OCI-LY3 (cell line): ENCODE results near the gene RPL32.

ENCODE experiments used
- H2AFZ ChIP-seq: fragments of 200-600, 300-600 bp; shearing (Covaris generic); 2 replicates; pipeline ENCODE4 v1.6.0; 2014; ENCODE audit warnings: antibody characterized with exemption, low read depth, low read length
- H3K27ac ChIP-seq: fragments of 200-600, 300-600 bp; sonication (generic); 2 replicates; pipeline ENCODE4 v1.5.1; 2014; ENCODE audit warnings: mild to moderate bottlenecking, low read length, moderate library complexity, mixed read lengths
- H3K27me3 ChIP-seq: fragments of 200-600, 300-600 bp; sonication (generic); 2 replicates; pipeline ENCODE4 v1.6.1; 2014; ENCODE audit warnings: low read depth, low read length, mixed read lengths
- H3K36me3 ChIP-seq: fragments of 200-600, 300-600 bp; sonication (generic); replicated peaks from 2 replicates; pipeline ENCODE3; 2014; ENCODE audit warnings: low read depth, low read length, mixed read lengths
- H3K4me1 ChIP-seq: fragments of 300-600, 200-600 bp; sonication (generic); 2 replicates; pipeline ENCODE4 v1.6.1; 2014; ENCODE audit warnings: low read length, mixed read lengths
- H3K4me2 ChIP-seq: fragments of 200-600, 300-600 bp; sonication (generic); 2 replicates; pipeline ENCODE4 v1.6.1; 2014; ENCODE audit warnings: low read length, mixed read lengths
- H3K4me3 ChIP-seq: fragments of 300-600, 200-600 bp; sonication (generic); 2 replicates; pipeline ENCODE4 v1.5.1; 2014; ENCODE audit warnings: antibody characterized with exemption, mild to moderate bottlenecking, low read length, moderate library complexity
- H3K79me2 ChIP-seq: fragments of 300-600, 200-600 bp; shearing (Covaris generic); 2 replicates; pipeline ENCODE4 v1.6.1; 2014; ENCODE audit warnings: mild to moderate bottlenecking, low read length, mixed read lengths
- H3K9ac ChIP-seq: fragments of 300-600, 200-600 bp; shearing (Covaris generic); 2 replicates; pipeline ENCODE4 v1.6.0; 2014; ENCODE audit warnings: mild to moderate bottlenecking, low read length, moderate library complexity
- H3K9me3 ChIP-seq: fragments of 200-600, 300-600 bp; shearing (Covaris generic); 2 replicates; pipeline ENCODE4 v1.6.1; 2014; ENCODE audit warnings: low read length, mixed read lengths; ENCODE audit not compliant: insufficient read depth
- H4K20me1 ChIP-seq: fragments of 200-600, 300-600 bp; sonication (generic); 2 replicates; pipeline ENCODE4 v1.6.1; 2016; ENCODE audit warnings: low read length, mixed read lengths; ENCODE audit not compliant: insufficient read depth
- EZH2phosphoT487 ChIP-seq: fragments of 200-600 bp; shearing (Covaris generic); IDR thresholded peaks from 2 replicates; pipeline ENCODE4 v1.6.1; 2018; ENCODE audit warnings: antibody characterized with exemption, mixed run types, low read depth
- TF ChIP-seq, protein P1 (sequence below): fragments of 200-600, 300-600 bp; sonication (generic); IDR thresholded peaks from 2 replicates; pipeline ENCODE4 v1.5.1; 2014; ENCODE audit warnings: antibody characterized with exemption, low read length, low read depth

RPL32 gene

DNA sequence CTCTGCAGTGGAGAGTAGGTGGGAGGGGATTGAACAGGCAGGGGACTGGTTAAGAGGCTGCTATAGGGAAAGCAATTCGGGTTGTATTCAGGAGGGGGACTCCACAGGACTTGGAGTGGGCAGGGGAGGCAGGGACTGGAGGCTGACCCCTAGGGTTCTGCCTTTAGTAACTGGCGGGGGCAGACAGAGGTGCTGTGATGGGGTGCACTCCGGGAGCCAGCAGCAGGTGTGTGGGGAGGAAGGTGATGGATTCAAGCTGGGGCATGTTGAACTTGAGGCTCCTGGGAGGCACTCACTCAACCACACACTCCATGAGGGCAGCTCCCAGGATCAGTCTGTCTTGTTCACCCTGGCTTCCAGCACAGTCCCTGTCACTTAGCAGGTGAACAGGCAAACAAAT is 32.4 kb downstream of the RPL32 start:
- Histone ChIP-seq H3K36me3 (no peaks in the 10 kb centered on the region), H3K4me1 (peaks cover 10% of the 10 kb centered on the region), H3K4me2 (no peak overlapping the region), H3K79me2 (no peaks in the 10 kb centered on the region), H3K27ac (no peak overlapping the region), H3K9ac (no peak overlapping the region), H3K27me3 (peaks cover 35% of the 10 kb centered on the region), H4K20me1 (no peaks in the 10 kb centered on the region), H3K4me3 (no peak overlapping the region), H3K9me3 (no peaks in the 10 kb centered on the region), H2AFZ (no peak overlapping the region)
- TF ChIP-seq, protein P1, sequence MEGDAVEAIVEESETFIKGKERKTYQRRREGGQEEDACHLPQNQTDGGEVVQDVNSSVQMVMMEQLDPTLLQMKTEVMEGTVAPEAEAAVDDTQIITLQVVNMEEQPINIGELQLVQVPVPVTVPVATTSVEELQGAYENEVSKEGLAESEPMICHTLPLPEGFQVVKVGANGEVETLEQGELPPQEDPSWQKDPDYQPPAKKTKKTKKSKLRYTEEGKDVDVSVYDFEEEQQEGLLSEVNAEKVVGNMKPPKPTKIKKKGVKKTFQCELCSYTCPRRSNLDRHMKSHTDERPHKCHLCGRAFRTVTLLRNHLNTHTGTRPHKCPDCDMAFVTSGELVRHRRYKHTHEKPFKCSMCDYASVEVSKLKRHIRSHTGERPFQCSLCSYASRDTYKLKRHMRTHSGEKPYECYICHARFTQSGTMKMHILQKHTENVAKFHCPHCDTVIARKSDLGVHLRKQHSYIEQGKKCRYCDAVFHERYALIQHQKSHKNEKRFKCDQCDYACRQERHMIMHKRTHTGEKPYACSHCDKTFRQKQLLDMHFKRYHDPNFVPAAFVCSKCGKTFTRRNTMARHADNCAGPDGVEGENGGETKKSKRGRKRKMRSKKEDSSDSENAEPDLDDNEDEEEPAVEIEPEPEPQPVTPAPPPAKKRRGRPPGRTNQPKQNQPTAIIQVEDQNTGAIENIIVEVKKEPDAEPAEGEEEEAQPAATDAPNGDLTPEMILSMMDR: no peak
- no peak for TF ChIP-seq EZH2phosphoT487

DNA sequence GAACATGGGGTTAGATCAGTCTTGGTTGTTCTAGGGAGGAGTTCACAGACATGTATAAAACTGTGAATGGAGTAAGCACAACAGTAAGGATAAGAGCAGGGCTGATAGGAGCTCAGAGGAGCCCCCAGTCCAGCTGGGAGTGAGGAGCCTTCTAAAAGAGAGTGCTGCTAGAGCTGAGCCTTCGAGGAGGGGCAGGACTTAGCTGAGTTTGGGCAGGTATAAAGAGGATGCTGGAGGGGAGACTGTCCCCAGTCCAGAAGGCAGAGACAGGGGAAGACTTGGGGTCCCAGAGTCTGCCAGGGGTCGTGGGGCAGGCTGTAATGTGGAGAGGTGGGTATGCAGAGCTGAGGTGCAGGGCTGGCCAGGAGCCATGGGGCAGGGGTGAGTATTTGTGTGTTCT is 32.8 kb downstream of the RPL32 start:
- no peaks in the 10 kb centered on the region for H3K36me3 ChIP-seq
- no peak overlapping the region for H3K4me2 ChIP-seq
- H3K27me3 ChIP-seq: peaks cover 35% of the 10 kb centered on the region
- no peak overlapping the region for H3K4me3 ChIP-seq
- peaks cover 10% of the 10 kb centered on the region for H3K4me1 ChIP-seq
- no peak overlapping the region for H3K9ac ChIP-seq
- H3K9me3 ChIP-seq: no peaks in the 10 kb centered on the region
- H3K79me2 ChIP-seq: no peaks in the 10 kb centered on the region
- H2AFZ ChIP-seq: no peak overlapping the region
- TF ChIP-seq EZH2phosphoT487: no peak
- TF ChIP-seq, protein P1: no peak
- H4K20me1 ChIP-seq: no peaks in the 10 kb centered on the region
- no peak overlapping the region for H3K27ac ChIP-seq

DNA sequence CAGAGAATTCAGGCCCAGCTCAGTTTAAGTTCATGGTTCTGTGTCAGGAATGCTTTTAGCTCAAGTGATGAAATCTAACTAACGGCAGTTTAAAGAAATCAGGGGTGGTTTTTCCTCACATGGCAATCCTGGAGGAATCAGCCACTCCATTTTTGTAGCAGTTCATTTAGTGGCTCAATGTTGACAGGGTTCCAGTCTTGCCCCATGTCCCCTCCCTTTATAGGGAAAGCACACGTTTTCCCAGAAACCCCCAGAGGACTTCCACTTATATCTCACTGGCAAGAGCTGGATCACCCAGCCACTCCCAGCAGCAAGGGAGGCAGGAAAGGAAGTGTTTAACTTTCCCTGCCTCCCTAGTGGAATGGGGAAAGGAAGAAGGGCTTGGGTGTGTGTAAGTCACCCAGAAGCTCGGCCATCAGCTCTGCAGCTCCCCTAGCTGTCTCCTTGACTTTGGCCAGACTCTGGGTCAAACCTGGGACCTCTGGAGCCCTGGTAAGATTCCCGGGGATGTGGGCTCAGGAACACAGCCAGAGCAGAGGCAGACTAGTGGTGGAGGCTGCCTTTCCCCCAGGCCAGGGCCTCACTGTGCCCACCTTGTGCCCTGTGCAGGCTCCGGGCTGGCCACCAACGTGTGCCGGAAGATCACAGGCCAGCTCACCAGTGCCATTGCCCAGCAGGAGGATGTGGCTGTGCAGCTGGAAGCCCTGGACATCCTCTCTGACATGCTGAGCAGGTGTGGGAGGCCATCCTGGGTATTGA is 33.6 kb downstream of the RPL32 start:
- Histone ChIP-seq H3K4me2 (no peak overlapping the region), H3K4me3 (no peak overlapping the region), H3K27me3 (peaks cover 35% of the 10 kb centered on the region), H3K36me3 (no peaks in the 10 kb centered on the region), H3K27ac (no peak overlapping the region), H2AFZ (no peak overlapping the region), H4K20me1 (no peaks in the 10 kb centered on the region), H3K4me1 (peaks cover 10% of the 10 kb centered on the region), H3K9ac (no peak overlapping the region), H3K9me3 (no peaks in the 10 kb centered on the region), H3K79me2 (no peaks in the 10 kb centered on the region)
- TF ChIP-seq, protein P1: no peak
- TF ChIP-seq EZH2phosphoT487: no peak

DNA sequence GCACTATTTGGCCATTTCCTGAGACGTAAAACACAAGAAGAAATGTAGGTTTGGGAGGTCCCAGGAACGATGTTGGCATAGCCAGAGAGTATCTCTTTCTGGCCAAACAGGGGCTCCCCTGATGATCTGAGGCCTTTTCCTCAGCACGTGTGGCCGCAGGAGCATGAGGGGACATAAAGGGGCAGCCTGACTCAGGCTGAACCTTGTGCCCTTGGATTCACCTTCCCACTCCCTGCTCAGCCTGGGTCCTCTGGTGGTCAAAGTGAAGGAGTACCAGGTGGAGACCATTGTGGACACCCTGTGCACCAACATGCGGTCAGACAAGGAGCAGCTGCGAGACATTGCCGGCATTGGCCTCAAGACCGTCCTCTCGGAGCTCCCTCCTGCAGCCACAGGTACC is 34.3 kb downstream of the RPL32 start:
- peaks cover 35% of the 10 kb centered on the region for H3K27me3 ChIP-seq
- no peak overlapping the region for H3K4me2 ChIP-seq
- no peak overlapping the region for H3K9ac ChIP-seq
- H3K4me1 ChIP-seq: peaks cover 10% of the 10 kb centered on the region
- no peaks in the 10 kb centered on the region for H4K20me1 ChIP-seq
- no peaks in the 10 kb centered on the region for H3K9me3 ChIP-seq
- H3K27ac ChIP-seq: no peak overlapping the region
- no peak overlapping the region for H3K4me3 ChIP-seq
- TF ChIP-seq EZH2phosphoT487: no peak
- TF ChIP-seq, protein P1: no peak
- no peak overlapping the region for H2AFZ ChIP-seq
- no peaks in the 10 kb centered on the region for H3K79me2 ChIP-seq
- H3K36me3 ChIP-seq: no peaks in the 10 kb centered on the region
